Adrenal gland (tissue), 5 donors: ENCODE measurements around the gene PARD6G.

Experiments used
- POLR2A ChIP-seq, 2 donors: fragments of 450-650 bp; IDR thresholded peaks; one replicate each; pipeline ENCODE4 v1.6.1; 2017; ENCODE audit warnings: antibody characterized with exemption in 2 of 2, mild to moderate bottlenecking in 2 of 2, moderate library complexity in 1 of 2
- TF ChIP-seq, protein P1 (sequence below), 6 experiments: fragments of 450-650 bp in 4 of 6; fragments of 200-600 bp in 2 of 6; sonication (generic) in 1 of 6; IDR thresholded peaks; 1 replicate in 5 of 6; 2 replicates in 1 of 6; pipeline versions ENCODE4 v1.5.1 to v1.8.0; 2016 to 2021; ENCODE audit warnings: antibody characterized with exemption in 6 of 6, mild to moderate bottlenecking in 2 of 6, moderate library complexity in 1 of 6
- donor health status: DM: no; HTN: no; CAD: no.

DNA sequence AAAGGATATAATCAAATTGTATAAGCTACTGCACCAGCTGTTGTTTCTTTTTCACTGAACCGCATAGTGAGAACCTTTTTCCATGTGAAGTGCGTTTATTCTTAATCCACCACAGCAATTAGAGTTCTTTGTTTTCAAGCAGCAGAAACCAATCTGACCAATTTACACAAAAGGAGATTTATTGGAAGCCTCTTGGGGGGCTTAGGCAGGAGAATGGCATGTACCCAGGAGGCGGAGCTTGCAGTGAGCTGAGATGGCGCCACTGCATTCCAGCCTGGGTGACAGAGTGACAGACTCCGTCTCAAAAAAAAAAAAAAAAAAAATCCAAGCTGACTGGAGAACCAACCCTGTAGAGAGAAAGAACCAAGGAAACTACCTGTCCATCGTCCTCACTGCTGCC lies 128.2 kb downstream of the PARD6G start:
- no peak for TF ChIP-seq POLR2A (IDR thresholded peaks at IDR 0.05)
- TF ChIP-seq, protein P1, sequence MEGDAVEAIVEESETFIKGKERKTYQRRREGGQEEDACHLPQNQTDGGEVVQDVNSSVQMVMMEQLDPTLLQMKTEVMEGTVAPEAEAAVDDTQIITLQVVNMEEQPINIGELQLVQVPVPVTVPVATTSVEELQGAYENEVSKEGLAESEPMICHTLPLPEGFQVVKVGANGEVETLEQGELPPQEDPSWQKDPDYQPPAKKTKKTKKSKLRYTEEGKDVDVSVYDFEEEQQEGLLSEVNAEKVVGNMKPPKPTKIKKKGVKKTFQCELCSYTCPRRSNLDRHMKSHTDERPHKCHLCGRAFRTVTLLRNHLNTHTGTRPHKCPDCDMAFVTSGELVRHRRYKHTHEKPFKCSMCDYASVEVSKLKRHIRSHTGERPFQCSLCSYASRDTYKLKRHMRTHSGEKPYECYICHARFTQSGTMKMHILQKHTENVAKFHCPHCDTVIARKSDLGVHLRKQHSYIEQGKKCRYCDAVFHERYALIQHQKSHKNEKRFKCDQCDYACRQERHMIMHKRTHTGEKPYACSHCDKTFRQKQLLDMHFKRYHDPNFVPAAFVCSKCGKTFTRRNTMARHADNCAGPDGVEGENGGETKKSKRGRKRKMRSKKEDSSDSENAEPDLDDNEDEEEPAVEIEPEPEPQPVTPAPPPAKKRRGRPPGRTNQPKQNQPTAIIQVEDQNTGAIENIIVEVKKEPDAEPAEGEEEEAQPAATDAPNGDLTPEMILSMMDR (IDR thresholded peaks at IDR 0.05) = no peak
